Activated CD8-positive, alpha-beta memory T cell treated with anti-CD3 and anti-CD28 coated beads for 48 hours (primary cell): Measurements from ENCODE around the gene HPS4.
A peak's percentile ranks its signal among the peaks of the same experiment; 100 is the strongest.

Experiments used
- DNase-seq, 3 experiments: peaks; one replicate each; pipeline ENCODE4 v3.0.0-alpha.2; 2020; ENCODE audit warnings: low read depth in 2 of 3, low spot score in 2 of 3

The HPS4 gene

DNA sequence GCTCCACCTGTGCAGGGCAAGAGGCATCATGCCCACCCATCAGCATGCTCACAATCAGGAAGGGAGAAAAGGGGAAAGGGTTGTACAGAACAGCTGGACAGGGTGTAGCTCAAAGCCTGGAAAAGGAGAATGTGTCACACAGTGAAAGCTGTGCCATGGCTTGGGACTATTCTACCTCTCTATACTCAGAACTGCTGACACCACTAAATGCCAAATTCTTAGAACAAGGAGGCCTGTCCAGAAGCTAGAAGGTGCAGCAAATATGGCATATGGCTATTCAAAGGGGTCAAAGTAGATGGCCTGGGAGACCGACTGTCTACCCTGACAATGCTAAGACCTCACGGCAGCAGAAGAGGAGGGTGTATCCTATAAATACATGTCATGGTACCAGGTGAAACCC, 12.8 kb downstream of the HPS4 start:
- no peak for DNase-seq

DNA sequence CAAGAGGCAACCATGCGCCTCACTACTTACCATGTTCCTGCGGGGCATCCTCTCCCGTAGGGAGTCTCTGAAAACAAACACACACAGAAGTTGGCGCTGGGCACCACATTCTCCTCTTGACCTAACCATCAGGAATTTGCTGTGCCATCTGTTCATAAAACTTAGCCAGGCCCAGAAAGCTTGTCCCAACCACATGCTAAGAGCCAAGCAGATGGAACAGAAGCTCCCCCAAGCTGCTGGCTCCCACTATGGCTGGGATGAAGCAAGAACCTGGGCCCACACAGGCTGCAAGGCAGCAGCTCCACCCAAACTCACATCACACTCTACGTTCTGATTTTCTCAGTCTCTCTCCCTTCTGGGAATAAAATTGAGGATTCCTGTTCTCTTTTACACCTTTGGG, 17.4 kb downstream of the HPS4 start:
- no peak for DNase-seq

DNA sequence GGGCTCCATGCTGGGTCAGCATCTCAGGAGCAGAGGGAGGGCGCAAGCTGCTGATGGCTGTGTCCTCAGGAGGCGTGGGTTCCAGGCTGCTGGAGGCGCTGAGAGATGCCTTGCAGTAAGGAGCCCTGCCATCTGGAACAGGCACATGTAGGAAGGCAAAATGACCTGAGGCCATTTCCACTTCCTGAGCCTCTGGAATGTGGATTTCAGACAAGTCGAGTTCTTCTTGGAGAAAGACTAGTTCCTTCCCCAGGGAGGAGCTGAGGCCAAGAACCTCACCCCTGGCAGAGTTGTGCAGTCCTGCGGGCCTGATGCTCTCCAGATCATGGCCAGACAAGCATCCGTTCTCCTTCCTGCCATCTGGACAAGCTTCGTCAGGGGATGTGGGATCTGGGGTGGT, 19.3 kb downstream of the HPS4 start:
- DNase-seq: no peak

DNA sequence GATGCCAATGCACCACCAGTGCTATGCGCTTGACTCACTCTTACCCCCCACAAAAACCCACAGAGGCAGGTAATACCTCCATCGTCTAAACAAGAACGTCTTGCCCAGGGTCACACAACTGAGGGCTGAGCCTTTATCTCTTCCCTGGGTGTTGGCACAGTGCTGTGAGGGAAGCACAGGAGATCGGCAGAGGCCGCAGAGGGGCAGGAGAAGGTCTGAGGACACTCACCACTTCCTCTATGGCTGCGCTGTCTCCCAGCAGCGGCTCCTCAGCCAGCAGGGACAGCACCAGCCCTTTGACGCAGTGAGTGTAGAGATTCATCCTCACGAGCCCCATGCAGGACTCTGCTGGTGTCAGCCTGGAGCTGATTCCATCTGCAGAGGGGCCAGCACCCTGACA, 19.9 kb downstream of the HPS4 start:
- DNase-seq: no peak

DNA sequence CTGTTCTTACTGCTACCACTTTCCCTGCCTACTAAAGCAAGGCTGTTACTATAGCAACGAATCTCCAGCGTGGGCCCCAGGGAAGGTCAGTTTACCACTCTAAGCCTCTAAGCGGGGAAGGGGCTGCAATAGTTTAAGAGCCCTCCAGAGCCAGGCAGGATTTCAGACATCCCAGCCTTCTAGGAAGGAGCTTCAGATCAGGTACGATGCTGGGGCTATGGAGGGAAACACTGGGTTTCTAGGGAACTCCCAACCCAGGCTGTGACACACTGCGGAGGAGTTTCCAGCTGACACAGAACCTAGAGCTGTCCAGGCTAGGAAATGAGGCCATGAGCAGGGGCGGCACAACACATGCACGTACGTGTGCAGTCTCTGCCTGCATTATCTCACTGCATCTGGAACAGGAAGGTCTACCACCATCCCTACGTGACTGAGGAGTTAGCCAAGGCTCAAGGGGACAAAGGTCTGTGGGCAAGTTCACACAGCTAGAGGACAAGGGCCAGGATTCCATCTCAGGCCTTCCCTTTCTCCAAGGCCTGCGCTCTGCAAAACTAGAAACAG, 20.4 kb downstream of the HPS4 start:
- no peak for DNase-seq

DNA sequence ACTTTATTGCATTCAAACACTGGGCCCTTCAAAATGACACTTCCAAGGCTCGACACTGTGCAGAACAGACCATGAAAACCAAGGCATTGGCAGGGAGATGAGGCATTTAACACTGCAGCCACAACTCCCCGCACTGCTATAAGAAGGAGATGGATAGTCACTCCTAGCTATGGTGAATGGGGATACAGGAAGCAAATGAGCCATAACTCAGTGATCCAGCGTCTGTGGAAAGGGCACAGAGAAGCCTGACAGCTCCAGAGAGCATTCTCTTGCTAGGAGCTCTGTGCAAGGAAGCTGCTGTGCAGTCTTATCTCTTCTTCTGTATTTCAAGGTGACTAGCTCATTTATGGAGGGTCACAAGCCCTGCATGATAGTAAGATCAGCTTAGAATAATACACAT, 20.9 kb downstream of the HPS4 start:
- DNase-seq: no peak

DNA sequence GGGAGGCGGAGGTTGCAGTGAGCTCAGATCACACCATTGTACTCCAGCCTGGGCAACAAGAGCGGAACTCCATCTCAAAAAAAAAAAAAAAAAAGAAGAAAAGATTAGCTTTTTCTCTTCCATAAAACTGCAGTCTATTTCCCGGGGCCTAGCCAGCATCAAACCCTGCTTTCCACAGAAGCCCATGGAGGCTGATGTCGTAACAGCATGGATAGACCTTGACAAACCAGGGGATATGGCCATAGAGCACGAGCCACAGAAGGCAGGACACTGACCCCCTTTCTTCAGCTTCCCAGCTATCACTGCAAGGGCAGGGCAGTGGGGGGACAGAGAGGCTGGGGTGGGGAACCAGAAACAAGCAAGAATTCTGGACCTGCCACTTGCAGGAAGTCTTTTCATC, 21.5 kb downstream of the HPS4 start:
- no peak for DNase-seq

DNA sequence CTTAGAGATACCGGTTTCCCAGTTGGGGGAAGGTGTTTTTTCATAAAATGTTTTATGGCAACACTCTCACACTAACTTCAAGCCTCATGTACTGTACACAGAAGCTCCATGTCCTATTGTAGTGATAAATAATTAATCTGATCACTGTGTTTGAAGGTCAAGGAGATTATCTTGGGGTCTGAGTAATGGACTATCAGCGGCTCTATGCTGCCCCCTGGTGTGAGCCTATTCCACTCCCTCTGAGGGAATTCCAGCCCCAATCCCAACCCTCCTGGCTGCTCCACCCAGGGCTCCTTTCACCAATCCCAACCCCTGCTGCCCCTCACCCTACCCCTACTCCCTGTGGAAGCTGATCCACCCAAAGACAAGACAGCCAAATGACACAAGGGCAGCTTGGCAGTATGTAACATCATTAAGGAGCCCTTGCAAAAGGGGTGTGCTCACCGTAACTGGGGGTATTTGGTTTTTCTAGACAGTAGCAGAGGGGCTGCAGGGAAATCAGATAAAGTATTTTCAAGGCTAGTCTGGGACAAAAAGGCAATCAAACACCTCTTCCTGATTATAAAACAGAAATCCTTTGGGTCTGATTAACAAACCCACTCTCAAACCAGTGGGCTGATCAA, 22.3 kb downstream of the HPS4 start:
- peak in 1 of 3 experiments; percentile 19 for DNase-seq

DNA sequence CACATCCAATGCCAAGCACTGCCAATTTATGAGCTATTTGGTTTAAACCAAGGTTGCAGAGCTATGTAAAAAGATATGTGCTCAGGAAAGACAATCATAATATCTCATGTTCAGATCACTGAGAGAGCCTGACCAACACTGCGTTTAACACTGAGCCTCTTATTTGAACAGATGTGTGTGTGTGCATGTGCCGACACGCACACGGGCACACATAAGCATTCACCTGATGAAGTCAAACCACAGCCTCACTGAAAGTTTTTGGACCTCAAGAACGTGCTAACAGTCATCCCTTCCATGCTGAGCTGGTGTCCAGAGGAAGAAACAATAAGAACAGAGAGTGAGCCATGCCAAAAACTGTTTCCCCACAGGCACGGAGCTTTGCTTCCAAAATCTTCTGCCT, 23.4 kb downstream of the HPS4 start:
- no peak for DNase-seq

DNA sequence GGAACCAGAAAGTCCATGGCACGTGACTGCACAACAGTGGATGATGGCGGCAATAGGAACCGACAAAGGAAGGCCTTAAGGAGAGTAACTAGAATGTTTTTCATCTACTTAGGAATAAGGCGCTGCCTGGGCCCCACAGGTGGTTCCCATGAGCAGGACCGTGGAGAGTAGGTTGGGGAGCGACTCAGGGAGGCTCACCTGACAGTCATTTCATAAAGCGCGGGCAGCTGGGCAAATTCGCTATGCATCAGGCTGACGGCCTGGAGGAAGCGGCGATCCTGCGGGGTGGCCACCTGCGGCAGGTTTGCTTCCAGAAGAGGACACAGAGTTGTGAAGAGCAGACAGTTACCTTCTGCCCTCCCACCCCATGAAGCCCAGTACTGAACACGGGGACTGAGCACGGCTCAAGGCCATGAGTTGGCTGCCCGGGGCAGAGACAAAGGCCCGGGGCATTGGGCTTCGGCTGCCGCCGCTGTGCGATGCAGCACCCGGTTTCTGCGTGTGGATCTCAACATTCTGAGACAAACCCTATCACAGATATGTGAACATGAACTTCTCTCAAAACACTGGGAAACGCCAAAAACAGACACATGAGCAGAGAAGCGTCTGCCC, 25.8 kb downstream of the HPS4 start:
- DNase-seq: no peak

DNA sequence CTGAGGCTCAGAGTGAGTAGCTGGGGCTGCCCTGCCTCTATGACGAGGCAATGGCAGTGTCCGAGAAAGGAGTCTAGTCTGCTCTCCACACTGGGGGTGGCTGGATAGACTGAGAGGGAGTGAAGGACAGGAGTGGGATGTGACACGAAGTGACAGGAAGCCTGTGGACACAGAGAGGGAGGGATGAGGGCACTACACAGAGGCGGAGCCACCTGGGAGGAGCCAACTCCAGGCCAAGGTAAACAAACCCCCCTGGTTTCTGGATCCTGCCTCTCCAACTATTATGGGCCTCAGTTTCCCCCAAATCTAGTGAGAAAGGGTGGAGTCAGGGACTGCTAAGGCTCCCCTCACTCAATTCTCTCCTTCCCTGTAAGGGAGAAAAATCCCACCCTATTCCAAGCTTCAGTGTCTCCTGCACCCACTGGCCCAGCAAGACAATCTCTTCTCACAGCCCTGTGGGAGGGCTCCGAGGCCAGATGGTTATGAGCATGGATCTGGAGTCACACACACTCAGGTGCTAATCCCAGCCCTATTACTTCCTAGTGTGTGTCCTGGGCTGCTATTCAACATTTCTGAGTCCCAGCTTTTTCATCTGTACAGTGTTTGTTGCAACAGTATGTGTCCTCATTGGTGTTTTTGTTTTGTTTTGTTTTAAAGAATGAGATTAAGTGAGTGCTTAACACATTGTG, 29.6 kb downstream of the HPS4 start:
- no peak for DNase-seq

DNA sequence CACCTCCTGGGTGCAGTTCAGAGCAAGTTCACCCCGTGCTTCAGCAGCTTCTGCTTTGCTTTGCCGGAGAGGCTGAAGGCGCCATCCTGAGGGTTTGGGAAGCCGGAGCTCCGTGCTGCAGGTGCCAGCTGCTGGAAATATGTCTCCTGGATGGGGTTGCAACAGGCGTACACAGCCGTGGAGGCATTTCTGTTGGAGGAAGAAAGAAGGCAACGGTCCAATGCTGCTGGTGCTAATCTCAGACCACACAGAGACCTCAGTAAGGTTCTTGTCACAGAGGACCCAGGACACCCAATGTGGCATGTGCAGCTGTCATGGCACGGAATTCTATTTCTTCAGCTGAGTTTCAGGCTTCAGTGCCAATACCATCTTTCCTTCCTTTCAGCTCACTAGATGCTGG, 30.4 kb downstream of the HPS4 start:
- no peak for DNase-seq

DNA sequence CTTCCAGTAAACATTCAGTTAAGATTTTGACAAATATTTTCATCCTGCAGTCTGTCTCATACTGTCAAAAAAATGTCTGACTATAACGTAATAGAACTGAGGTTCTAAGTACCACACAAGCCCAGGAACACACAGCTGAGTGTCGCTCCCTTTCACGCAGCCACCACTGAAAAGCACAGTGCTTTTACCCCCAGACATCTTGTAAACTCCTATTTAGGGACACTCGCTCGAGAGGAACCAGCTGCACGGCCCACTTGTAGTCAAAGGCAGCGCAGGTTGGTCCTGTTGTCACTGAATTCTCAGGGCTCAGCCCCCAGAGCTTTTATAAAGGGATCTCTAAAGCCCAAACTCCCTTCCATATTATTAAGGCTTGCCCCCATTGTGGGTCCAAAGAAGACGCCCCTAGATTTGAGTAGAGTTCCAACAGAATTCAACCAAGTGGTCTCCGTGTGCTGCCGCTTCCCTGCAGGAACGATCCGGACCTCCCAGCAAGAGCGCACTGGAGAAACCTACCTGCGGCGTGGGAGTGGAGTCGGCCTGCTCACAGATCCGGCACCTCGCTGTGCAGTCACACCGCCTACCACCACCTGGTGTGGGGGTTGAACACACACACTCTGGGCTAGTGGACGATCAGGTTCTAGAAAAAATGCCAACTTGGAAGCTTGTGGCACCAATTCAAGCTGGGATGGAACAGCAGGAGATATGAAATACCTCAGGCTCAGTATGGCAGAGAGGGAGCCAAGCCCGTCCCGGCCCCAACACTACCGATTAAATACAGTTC, 31.2 kb downstream of the HPS4 start:
- no peak for DNase-seq

DNA sequence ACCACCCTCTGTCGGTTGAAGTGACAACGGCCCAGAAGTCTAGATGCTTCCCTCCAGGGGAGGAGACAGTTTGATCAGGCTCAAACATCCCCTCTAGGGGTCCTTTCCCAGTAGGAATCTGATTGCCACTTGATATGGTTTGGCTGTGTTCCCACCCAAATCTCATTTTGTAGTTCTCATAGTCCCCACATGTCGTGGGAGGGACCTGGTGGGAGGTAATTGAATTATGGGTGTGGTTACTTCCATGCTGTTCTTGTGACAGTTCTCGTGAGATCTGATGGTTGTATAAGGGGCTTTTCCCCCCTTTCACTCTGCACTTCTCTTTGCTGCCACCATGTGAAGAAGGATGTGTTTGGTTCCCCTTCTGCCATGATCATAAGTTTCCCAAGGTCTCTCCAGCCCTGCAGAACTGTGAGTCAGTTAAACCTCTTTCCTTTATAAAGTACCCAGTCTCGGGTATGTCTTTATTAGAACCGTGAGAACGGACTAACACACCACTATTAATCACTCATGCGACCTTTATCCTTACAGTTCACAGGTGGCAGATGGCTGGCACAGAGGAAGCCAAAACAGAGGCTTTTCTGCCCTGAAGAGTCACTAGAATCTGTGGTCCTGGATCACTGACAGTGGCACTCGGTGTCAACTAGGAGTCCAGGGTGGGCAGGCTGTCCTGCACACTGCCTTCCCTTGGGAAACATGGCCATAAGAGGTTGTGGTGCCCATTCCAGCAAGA, 33.0 kb downstream of the HPS4 start:
- no peak for DNase-seq

DNA sequence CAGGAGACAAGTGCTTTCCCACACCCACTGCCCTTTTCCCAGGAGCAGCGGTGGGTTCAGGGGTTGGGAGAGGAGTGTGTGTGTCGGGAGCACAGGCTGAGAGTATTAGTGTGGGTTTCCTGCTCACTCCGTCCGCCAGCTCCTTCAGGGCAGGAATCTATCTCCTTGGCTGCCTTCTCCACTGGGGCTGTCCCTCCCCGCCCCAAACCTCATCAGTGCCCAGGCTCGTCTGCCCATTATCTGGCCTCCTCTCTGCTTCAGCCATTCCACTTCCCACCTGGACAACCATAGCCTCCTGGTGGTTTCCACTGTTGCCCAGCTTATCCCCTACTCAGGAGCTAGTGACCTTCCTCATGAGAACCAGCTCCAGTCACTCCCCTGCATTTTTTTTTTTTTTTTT, 34.6 kb downstream of the HPS4 start:
- no peak for DNase-seq

DNA sequence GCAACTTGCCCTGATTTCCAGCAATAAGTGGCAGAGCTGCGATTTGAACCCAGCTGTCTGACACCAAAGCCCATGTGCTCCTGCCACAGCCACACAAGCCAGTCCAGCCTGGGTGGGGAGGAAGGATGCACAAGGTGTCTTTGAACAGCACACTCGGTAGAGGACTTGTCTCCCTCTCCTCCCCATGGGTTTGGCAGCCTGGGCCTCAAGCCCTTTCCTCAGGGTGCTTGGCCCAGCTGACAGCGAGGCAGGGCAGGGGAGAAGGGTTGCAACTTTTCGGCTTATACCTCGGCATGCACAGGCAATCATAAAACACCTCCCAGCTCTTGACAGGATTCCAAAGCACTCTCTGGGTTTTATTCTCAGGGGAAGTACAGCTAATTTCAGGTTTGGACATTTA, 35.2 kb downstream of the HPS4 start:
- DNase-seq: no peak

DNA sequence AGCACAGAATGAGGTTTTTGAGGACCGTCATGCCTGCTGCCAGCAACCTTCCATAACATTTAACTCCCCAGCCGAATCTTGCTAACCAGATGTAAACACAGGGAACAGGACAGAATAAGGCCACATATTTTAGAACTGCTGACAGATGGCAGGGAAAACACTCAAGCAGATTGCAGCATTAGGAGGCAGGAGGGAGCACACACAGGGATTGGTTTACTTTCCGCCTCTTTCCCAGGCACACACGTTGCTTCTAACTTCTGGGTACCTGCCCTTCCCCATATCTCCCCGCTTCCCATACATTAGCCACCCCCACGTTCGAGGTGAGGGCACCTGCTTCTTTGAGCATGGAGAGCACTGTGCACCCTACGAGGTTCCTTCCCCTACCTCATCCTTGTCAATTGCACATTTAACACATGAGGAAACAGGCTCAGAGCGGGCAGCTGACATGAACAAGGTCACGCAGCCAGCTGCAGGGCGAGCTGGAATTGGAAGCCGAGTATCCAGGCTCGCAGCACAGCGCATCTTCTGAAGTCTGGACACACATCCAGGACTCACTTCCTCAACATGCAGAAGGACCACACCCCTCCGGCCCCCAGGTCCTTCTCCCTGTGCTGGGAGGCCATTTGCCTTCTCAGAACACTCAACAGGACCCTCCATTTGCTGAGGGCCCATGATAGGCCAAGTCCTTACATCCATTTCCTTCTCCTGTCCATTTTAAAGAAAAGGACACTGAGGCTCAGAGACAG, 35.8 kb downstream of the HPS4 start:
- DNase-seq: no peak

DNA sequence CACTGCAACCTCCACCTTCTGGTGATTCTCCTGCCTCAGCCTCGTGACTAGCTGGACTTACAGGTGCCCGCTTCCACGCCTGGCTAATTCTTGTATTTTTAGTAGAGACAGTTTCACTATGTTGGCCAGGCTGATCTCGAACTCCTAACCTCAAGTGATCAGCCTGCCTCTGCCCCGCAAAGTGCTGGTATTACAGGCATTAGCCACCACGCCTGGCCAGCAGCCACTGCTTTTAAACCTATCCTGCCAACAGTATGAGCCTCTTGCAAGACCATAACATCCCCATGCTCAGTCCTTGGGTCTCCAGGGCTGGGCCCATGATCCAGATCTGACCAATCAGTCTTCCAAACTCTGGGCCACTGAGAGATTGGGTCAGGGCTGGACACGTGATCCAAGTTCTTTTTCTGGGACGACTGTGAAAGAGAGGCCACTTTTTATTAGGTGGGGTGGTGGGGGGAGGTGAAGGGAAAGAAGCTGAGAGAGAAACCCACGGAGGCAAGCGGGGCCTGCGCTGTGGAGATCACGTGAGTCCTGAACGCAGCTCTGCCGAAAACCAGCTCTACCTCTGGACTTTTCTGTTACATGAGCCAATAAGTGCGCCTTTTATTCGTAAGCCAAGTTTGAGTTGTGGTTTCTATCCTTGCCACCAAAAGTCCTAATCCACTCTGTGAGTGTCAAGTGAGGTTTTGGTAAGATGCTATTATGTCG, 36.6 kb downstream of the HPS4 start:
- DNase-seq: no peak

DNA sequence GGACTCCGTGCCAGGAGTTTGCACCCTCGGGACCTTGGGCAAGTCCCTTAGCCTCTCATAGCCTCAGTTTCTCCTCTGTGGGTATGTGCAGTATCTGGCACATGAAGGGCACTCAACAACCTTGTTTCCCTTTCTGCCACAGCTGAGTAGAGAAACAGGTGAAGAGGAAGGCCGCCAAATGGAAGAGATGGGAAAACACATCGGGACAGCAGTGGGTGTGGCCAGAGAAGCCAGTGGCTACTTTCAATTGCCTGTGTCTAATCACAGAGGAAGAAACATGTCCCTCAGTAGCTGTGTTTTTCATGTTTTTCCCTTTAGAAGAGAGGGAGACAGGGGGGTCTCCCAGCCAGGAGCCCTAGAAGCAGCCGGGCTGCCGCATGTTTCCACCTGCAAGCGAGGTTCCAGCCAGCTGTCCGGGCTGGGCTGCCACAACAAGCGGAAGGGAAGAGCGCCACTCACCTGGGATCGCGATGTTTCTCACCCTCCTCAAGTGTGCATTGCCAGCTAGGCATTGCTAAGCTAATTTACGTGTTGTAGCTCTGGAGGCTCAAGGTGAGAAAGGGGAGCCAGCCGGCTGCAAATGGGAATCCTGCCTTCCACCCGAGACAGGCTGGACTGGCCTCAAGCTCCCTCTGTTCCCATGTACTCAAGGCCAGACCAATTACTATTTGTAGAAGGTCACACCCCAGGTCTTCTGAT, 37.9 kb downstream of the HPS4 start:
- no peak for DNase-seq
